Skeletal muscle tissue (tissue), 4 donors: ENCODE results near the gene COL4A1. TPM values are rescaled to one million over a fixed set of nuclear protein-coding genes. Genes with fewer than 3 reads are reported as not detected.

Experiments
- H3K27ac ChIP-seq: one replicate; pipeline ENCODE4 v1.7.0; 2013; ENCODE audit warnings: mild to moderate bottlenecking, low read depth, low read length, inconsistent platforms
- H3K27me3 ChIP-seq, 3 donors: one replicate each; pipeline ENCODE4 v1.7.0; 2013; ENCODE audit warnings: low read length in 3 of 3; ENCODE audit not compliant: control insufficient read depth in 3 of 3, insufficient read depth in 3 of 3
- H3K36me3 ChIP-seq, 3 donors: one replicate each; pipeline ENCODE4 v1.7.0; 2013; ENCODE audit warnings: low read length in 3 of 3; ENCODE audit not compliant: control insufficient read depth in 3 of 3, insufficient read depth in 3 of 3
- H3K4me1 ChIP-seq, 3 donors: one replicate each; pipeline ENCODE4 v1.7.0; 2013; ENCODE audit warnings: low read length in 3 of 3, mild to moderate bottlenecking in 3 of 3; ENCODE audit not compliant: control insufficient read depth in 3 of 3, insufficient read depth in 3 of 3
- H3K4me3 ChIP-seq, 3 donors: one replicate each; pipeline ENCODE4 v1.7.0; 2013; ENCODE audit warnings: low read length in 3 of 3
- H3K9ac ChIP-seq, 3 donors: one replicate each; pipeline ENCODE4 v1.7.0; 2013; ENCODE audit warnings: low read length in 3 of 3, mild to moderate bottlenecking in 3 of 3, moderate library complexity in 2 of 3, low read depth in 1 of 3
- H3K9me3 ChIP-seq, 3 donors: one replicate each; pipeline ENCODE4 v1.7.0; 2013; ENCODE audit warnings: low read length in 3 of 3; ENCODE audit not compliant: control insufficient read depth in 3 of 3
- total RNA-seq: library from RNA; depleted of rRNA; stranded (reverse); fragments of >200 nt; gene quantifications from one replicate; pipeline ENCODE4 v1.2.3, GENCODE V29; 2014
- donor health status: Osteomylitis.

The COL4A1 gene
- total RNA-seq, 1 donor from 2014 or later = 774 TPM

- H3K9me3 ChIP-seq = peaks cover 0 to 4% (median 3%) of the 10 kb centered on the region in 3 donors
- H3K4me1 ChIP-seq = no peaks in the 10 kb centered on the region
- no peak overlapping the region for H3K27ac ChIP-seq
- no peak overlapping the region for H3K4me3 ChIP-seq
- no peak overlapping the region for H3K9ac ChIP-seq
- peaks cover 30 to 67% (median 37%) of the 10 kb centered on the region in 3 donors for H3K36me3 ChIP-seq
- H3K27me3 ChIP-seq = no peaks in the 10 kb centered on the region
Observed at GRCh38 chr13:110173247-110173818, 133.6 kb downstream of the COL4A1 start.

GRCh38 chr13:110170882-110171281 lies 136.1 kb downstream of the COL4A1 start:
- Histone ChIP-seq H3K9me3 (peaks cover 0 to 4% (median 3%) of the 10 kb centered on the region in 3 donors), H3K27ac (no peak overlapping the region), H3K4me1 (no peaks in the 10 kb centered on the region), H3K4me3 (no peak overlapping the region), H3K36me3 (peaks cover 22 to 53% (median 31%) of the 10 kb centered on the region in 3 donors), H3K27me3 (no peaks in the 10 kb centered on the region), H3K9ac (no peak overlapping the region)

GRCh38 chr13:110170020-110170790 lies 136.8 kb downstream of the COL4A1 start:
- Histone ChIP-seq H3K9ac (no peak overlapping the region), H3K4me3 (no peak overlapping the region), H3K27me3 (no peaks in the 10 kb centered on the region), H3K27ac (no peak overlapping the region), H3K9me3 (peaks cover 0 to 4% (median 3%) of the 10 kb centered on the region in 3 donors), H3K4me1 (no peaks in the 10 kb centered on the region), H3K36me3 (peaks cover 16 to 50% (median 30%) of the 10 kb centered on the region in 3 donors)

GRCh38 chr13:110168999-110169933 lies 137.7 kb downstream of the COL4A1 start:
- no peaks in the 10 kb centered on the region for H3K27me3 ChIP-seq
- H3K9ac ChIP-seq = no peak overlapping the region
- H3K27ac ChIP-seq = no peak overlapping the region
- no peaks in the 10 kb centered on the region for H3K4me1 ChIP-seq
- H3K9me3 ChIP-seq = peaks cover 0 to 4% (median 3%) of the 10 kb centered on the region in 3 donors
- no peak overlapping the region for H3K4me3 ChIP-seq
- H3K36me3 ChIP-seq = peaks cover 10 to 41% (median 21%) of the 10 kb centered on the region in 3 donors

DNA sequence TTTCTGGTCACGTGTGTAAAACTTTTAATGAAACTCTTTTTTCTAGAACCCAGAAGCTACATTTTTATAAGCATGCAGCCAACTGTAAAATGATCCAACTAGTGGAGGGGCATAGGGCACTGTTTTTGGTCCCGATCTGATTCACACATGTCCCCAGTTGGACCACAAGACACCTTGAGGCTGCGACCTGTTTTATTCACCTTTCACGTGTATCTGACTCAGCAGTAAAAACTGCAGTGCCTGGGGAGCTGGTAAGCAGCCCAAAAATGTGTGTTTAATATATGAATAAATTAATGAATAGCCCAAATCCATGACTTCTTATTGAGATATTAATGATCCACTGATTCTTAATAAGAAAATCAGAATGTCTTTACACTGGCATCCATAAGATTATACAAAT lies 140.4 kb downstream of the COL4A1 start:
- Histone ChIP-seq H3K4me3 (no peak overlapping the region), H3K4me1 (no peaks in the 10 kb centered on the region), H3K27ac (no peak overlapping the region), H3K9me3 (no peaks in the 10 kb centered on the region), H3K36me3 (peaks cover 5 to 29% (median 8%) of the 10 kb centered on the region in 3 donors), H3K27me3 (no peaks in the 10 kb centered on the region), H3K9ac (no peak overlapping the region)

DNA sequence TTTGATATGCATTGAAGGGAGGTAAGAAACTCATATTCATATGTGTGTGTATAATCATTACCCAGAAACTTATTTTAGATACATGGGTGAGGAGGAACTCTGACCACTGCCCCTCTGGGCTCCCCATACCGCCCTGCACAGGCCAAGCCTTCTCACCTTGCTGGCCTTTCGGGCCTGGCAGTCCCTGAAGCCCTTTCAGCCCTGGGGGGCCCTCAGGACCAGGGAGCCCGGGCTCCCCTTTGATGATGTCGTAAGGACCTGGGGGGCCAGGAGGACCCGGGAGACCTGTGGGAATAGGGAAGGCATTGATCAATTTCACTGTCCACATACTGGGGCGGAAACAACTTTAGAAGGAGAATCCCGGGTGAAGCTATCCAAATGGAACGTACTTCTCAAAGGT lies 142.3 kb downstream of the COL4A1 start:
- no peaks in the 10 kb centered on the region for H3K9me3 ChIP-seq
- no peak overlapping the region for H3K4me3 ChIP-seq
- no peak overlapping the region for H3K27ac ChIP-seq
- H3K4me1 ChIP-seq = no peaks in the 10 kb centered on the region
- H3K36me3 ChIP-seq = peaks cover 5 to 22% (median 11%) of the 10 kb centered on the region in 3 donors
- H3K27me3 ChIP-seq = no peaks in the 10 kb centered on the region
- H3K9ac ChIP-seq = no peak overlapping the region

GRCh38 chr13:110162866-110163658 lies 143.9 kb downstream of the COL4A1 start:
- peaks cover 0 to 2% (median 0%) of the 10 kb centered on the region in 3 donors for H3K4me1 ChIP-seq
- peaks cover 5 to 24% (median 11%) of the 10 kb centered on the region in 3 donors for H3K36me3 ChIP-seq
- H3K27me3 ChIP-seq = no peaks in the 10 kb centered on the region
- H3K4me3 ChIP-seq = no peak overlapping the region
- H3K9me3 ChIP-seq = no peaks in the 10 kb centered on the region
- H3K27ac ChIP-seq = no peak overlapping the region
- H3K9ac ChIP-seq = no peak overlapping the region

DNA sequence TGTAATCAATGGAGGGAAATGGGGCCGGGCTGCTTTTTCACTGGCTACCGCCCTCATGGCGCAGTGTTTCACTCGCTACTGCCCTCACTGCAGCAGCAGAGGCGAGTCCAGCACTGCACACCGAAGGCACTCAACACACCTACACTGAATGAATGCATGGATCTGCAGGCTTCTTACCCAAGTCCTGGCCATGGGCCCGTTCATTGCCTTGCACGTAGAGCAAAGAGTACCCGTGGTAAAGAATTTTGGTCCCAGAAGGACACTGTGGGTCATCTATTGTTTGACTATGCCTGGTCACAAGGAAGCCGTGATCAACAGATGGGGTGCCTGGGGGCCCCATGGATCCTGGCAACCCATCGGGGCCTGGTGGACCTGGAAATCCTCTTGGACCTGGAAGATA lies 144.9 kb downstream of the COL4A1 start:
- Histone ChIP-seq H3K9me3 (no peaks in the 10 kb centered on the region), H3K36me3 (peaks cover 5 to 23% (median 10%) of the 10 kb centered on the region in 3 donors), H3K27ac (no peak overlapping the region), H3K9ac (no peak overlapping the region), H3K4me1 (peaks cover 0 to 2% (median 0%) of the 10 kb centered on the region in 3 donors), H3K4me3 (no peak overlapping the region), H3K27me3 (no peaks in the 10 kb centered on the region)

- Histone ChIP-seq H3K27me3 (no peaks in the 10 kb centered on the region), H3K9me3 (no peaks in the 10 kb centered on the region), H3K27ac (no peak overlapping the region), H3K4me3 (no peak overlapping the region), H3K9ac (no peak overlapping the region), H3K36me3 (peaks cover 5 to 20% (median 8%) of the 10 kb centered on the region in 3 donors), H3K4me1 (peaks cover 0 to 2% (median 0%) of the 10 kb centered on the region in 3 donors)
Observed at GRCh38 chr13:110161112-110161882, 145.7 kb downstream of the COL4A1 start.
